CD14-positive monocyte (primary cell): ENCODE results near the gene ANKRD60. TPM values are rescaled to one million over a fixed set of nuclear protein-coding genes. Genes with fewer than 3 reads are reported as not detected.

Experiments
- DNase-seq, 3 donors: peaks; one replicate each; pipeline ENCODE4 v3.0.0-alpha.2; 2011 to 2022
- H2AFZ ChIP-seq: 2 replicates; pipeline ENCODE4 v1.6.0; 2012; ENCODE audit warnings: mild to moderate bottlenecking, low read depth, low read length, inconsistent platforms; ENCODE audit not compliant: insufficient read depth, poor library complexity, severe bottlenecking
- H3K27ac ChIP-seq, 2 donors: 1 replicate in 1 of 2; 2 replicates in 1 of 2; pipeline ENCODE4 v1.5.1; 2012 to 2013; ENCODE audit warnings: low read length in 2 of 2, control low read depth in 1 of 2, inconsistent platforms in 1 of 2, low read depth in 1 of 2, mild to moderate bottlenecking in 1 of 2
- H3K27me3 ChIP-seq, 2 donors: one replicate each; pipeline versions ENCODE4 v1.6.0 to v1.6.1; 2011 to 2013; ENCODE audit warnings: low read length in 2 of 2; ENCODE audit not compliant: control insufficient read depth in 2 of 2, insufficient read depth in 2 of 2
- H3K36me3 ChIP-seq, 2 donors: replicated peaks in 1 of 2; 1 replicate in 1 of 2; 2 replicates in 1 of 2; pipeline versions ENCODE4 v1.5.1 to v1.6.1; 2012 to 2013; ENCODE audit warnings: low read length in 2 of 2, control low read depth in 1 of 2, inconsistent platforms in 1 of 2, mild to moderate bottlenecking in 1 of 2; ENCODE audit not compliant: insufficient read depth in 2 of 2, control insufficient read depth in 1 of 2
- H3K4me1 ChIP-seq, 2 donors: 1 replicate in 1 of 2; 2 replicates in 1 of 2; pipeline versions ENCODE4 v1.5.1 to v1.6.1; 2012 to 2013; ENCODE audit warnings: low read length in 2 of 2, control low read depth in 1 of 2, inconsistent platforms in 1 of 2, mild to moderate bottlenecking in 1 of 2, moderate library complexity in 1 of 2; ENCODE audit not compliant: insufficient read depth in 2 of 2, control insufficient read depth in 1 of 2
- H3K4me2 ChIP-seq: replicated peaks from 2 replicates; pipeline ENCODE3; 2012; ENCODE audit warnings: low read length, moderate library complexity, mild to moderate bottlenecking; ENCODE audit not compliant: poor library complexity, severe bottlenecking; ENCODE audit errors: extremely low read depth
- H3K4me3 ChIP-seq, 3 experiments: fragments of 200-600 bp in 1 of 3; sonication (generic) in 1 of 3; replicated peaks in 1 of 3; 1 replicate in 2 of 3; 2 replicates in 1 of 3; pipeline ENCODE4 v1.5.1; 2011 to 2013; ENCODE audit warnings: low read length in 3 of 3, mild to moderate bottlenecking in 3 of 3, control low read depth in 2 of 3, low read depth in 2 of 3, inconsistent platforms in 1 of 3, moderate library complexity in 1 of 3
- H3K79me2 ChIP-seq: 2 replicates; pipeline ENCODE4 v1.6.0; 2012; ENCODE audit warnings: mild to moderate bottlenecking, control low read depth, inconsistent platforms, low read length, moderate library complexity; ENCODE audit not compliant: insufficient read depth
- H3K9ac ChIP-seq: 2 replicates; pipeline ENCODE4 v1.6.0; 2017; ENCODE audit warnings: low read length, mild to moderate bottlenecking; ENCODE audit not compliant: insufficient read depth, poor library complexity, severe bottlenecking
- H3K9me3 ChIP-seq, 2 donors: replicated peaks in 1 of 2; 1 replicate in 1 of 2; 2 replicates in 1 of 2; pipeline versions ENCODE4 v1.5.1 to v1.6.1; 2012 to 2013; ENCODE audit warnings: low read length in 2 of 2, control low read depth in 1 of 2; ENCODE audit not compliant: control insufficient read depth in 1 of 2, insufficient read depth in 1 of 2
- H4K20me1 ChIP-seq: 2 replicates; pipeline ENCODE4 v1.6.0; 2012; ENCODE audit warnings: mild to moderate bottlenecking, low read length, control low read depth, moderate library complexity; ENCODE audit not compliant: insufficient read depth
- H3K27ac Mint-ChIP-seq, 7 donors: one replicate each; pipeline ENCODE4 v1.8.0; 2020; ENCODE audit warnings: mild to moderate bottlenecking in 7 of 7, mixed read lengths in 7 of 7, moderate library complexity in 6 of 7, inconsistent platforms in 2 of 7
- H3K27me3 Mint-ChIP-seq, 3 donors: one replicate each; pipeline ENCODE4 v1.8.0; 2021 to 2022; ENCODE audit warnings: low read depth in 3 of 3, mild to moderate bottlenecking in 3 of 3, mixed read lengths in 3 of 3, moderate library complexity in 3 of 3, inconsistent platforms in 1 of 3
- H3K36me3 Mint-ChIP-seq, 2 donors: one replicate each; pipeline ENCODE4 v1.8.0; 2020; ENCODE audit warnings: mixed read lengths in 2 of 2, inconsistent platforms in 1 of 2, mild to moderate bottlenecking in 1 of 2
- H3K4me1 Mint-ChIP-seq: one replicate; pipeline ENCODE4 v1.8.0; 2020; ENCODE audit warnings: mild to moderate bottlenecking, mixed read lengths
- H3K4me3 Mint-ChIP-seq, 2 donors: one replicate each; pipeline ENCODE4 v1.8.0; 2020; ENCODE audit warnings: mild to moderate bottlenecking in 2 of 2, mixed read lengths in 2 of 2, moderate library complexity in 1 of 2
- H3K9me3 Mint-ChIP-seq, 7 donors: one replicate each; pipeline ENCODE4 v1.8.0; 2020 to 2022; ENCODE audit warnings: mixed read lengths in 7 of 7, mild to moderate bottlenecking in 6 of 7, moderate library complexity in 6 of 7, inconsistent platforms in 2 of 7
- CTCF ChIP-seq: fragments of 200-600 bp; IDR thresholded peaks from one replicate; pipeline ENCODE4 v1.8.0; 2022; ENCODE audit warnings: antibody characterized with exemption, mild to moderate bottlenecking
- WGBS: methylation state at CpG from one replicate; pipeline ENCODE4 v1.1.5; 2013; ENCODE audit warnings: missing lambda C conversion rate; ENCODE audit not compliant: insufficient coverage; 5-methylcytosine and 5-hydroxymethylcytosine counted together
- intact Hi-C, 2 donors: fragments of 100-400 bp; cut with micrococcal nuclease; formaldehyde crosslinking; loops; one replicate each; pipeline versions ENCODE4 v1.15.0 to v1.15.1; 2023
- polyA plus RNA-seq, 3 donors: library from polyadenylated mRNA; depleted of rRNA in 1 of 3; unstranded in 2 of 3; stranded (reverse) in 1 of 3; fragments of 300-500 nt in 2 of 3; fragments of >200 nt in 1 of 3; fragmentation: Illumina TruSeq in 2 of 3; gene quantifications; 1 replicate in 2 of 3; 2 replicates in 1 of 3; pipeline ENCODE4 v1.2.3, GENCODE V29; 2012 to 2021

The ANKRD60 gene
- polyA plus RNA-seq, 3 donors = not detected

- Histone ChIP-seq H3K4me2 (no peak overlapping the region), H3K27ac (no peak overlapping the region), H2AFZ (no peak overlapping the region), H4K20me1 (no peaks in the 10 kb centered on the region), H3K27me3 (no peaks in the 10 kb centered on the region), H3K79me2 (no peaks in the 10 kb centered on the region), H3K9me3 (no peaks in the 10 kb centered on the region), H3K9ac (no peak overlapping the region), H3K36me3 (no peaks in the 10 kb centered on the region), H3K4me3 (no peak overlapping the region), H3K4me1 (no peaks in the 10 kb centered on the region)
- no peak for DNase-seq
- Mint-ChIP-seq H3K36me3 (no peaks in the 10 kb centered on the region), H3K4me3 (no peak overlapping the region), H3K27ac (no peak overlapping the region), H3K27me3 (peaks cover 7 to 15% (median 9%) of the 10 kb centered on the region in 3 donors), H3K4me1 (no peaks in the 10 kb centered on the region), H3K9me3 (peaks cover 0 to 2% (median 1%) of the 10 kb centered on the region in 7 donors)
- TF ChIP-seq CTCF = no peak
- intact Hi-C loops = no loop called here
- WGBS = 98% methylated on average over 7 of the region's 9 CpGs
These were observed 26.8 kb downstream of the ANKRD60 start for GRCh38 chr20:58201616-58202015.

- intact Hi-C loops = no loop called here
These were observed 29.0 kb downstream of the ANKRD60 start for GRCh38 chr20:58199469-58199868.

More at GRCh38 chr20:58199469-58199868, 29.0 kb downstream of the ANKRD60 start:
- Histone ChIP-seq H3K27me3 (no peaks in the 10 kb centered on the region), H3K4me3 (no peak overlapping the region), H3K36me3 (no peaks in the 10 kb centered on the region), H3K4me2 (no peak overlapping the region), H2AFZ (no peak overlapping the region), H3K9me3 (peaks cover 0 to 3% of the 10 kb centered on the region in 2 donors), H3K79me2 (no peaks in the 10 kb centered on the region), H3K27ac (no peak overlapping the region), H4K20me1 (no peaks in the 10 kb centered on the region), H3K9ac (no peak overlapping the region), H3K4me1 (no peaks in the 10 kb centered on the region)
- Mint-ChIP-seq H3K36me3 (no peaks in the 10 kb centered on the region), H3K27ac (no peak overlapping the region), H3K9me3 (peaks cover 0 to 7% (median 2%) of the 10 kb centered on the region in 7 donors), H3K4me1 (no peaks in the 10 kb centered on the region), H3K4me3 (no peak overlapping the region), H3K27me3 (peaks cover 5 to 11% (median 7%) of the 10 kb centered on the region in 3 donors)
- no peak for TF ChIP-seq CTCF
- no CpG with 5 or more reads among the region's 4 CpGs for WGBS
- no peak for DNase-seq
